HG03196 (cell line): Measurements from ENCODE around the gene TRAPPC2L.

ENCODE experiments used
- ATAC-seq: cut with Tn5 transposase; IDR thresholded peaks from one replicate; pipeline ENCODE4 v1.9.1; 2021; ENCODE audit not compliant: unreplicated experiment

Gene TRAPPC2L

DNA sequence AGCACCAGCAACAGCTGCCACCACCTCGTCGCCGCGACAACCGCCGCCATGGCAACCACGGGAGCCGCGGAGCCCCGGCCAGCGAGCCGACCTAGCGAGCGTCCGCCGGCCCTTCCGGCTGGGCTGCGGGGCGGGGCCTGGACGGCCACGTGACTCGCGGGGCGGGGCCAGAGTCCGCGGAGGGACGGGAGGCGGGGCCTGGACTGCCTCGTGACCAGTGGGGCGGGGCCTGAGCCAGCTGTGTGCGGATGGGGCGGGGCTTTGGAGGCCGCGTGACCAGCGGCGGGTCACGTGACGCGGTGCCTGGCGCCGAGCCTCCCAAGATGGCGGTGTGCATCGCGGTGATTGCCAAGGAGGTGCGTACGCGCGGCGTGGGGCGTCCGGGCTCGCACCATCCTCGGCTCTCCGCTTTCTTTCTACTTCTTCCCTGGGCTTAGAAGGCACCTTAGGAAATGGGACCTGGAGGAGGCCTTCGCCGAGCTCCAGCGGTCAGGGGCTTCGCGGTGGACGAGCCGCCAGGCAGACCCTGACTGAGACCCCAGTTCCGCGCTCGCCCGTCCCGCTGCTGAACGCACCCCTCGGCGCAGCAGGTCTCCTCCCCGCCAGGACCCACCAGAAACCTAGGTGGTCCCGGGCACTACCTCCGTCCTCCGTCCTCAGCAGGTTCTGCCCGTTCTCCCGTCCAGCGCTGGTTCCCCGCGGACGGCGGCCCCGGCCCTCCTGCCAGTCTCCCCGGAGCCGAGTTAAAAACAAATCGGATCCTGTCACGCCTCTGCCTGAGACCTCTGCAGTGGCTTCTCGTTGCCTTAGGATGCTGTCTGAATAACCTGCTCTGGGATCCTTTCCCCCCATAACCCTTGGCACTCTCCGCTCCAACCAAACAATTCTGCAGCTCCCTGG, at the start of gene TRAPPC2L, which contains the start of gene GALNS:
Gene TRAPPC2L (plus strand): TSS at position 300 of the 900 bp plus-strand sequence. CDS start 24 bp downstream, at position 324.
Gene GALNS (minus strand): TSS at position 120 of the 900 bp plus-strand sequence. CDS start 70 bp downstream, at position 50.
- ATAC-seq: peak; percentile 75

- no peak for ATAC-seq
Observed at GRCh38 chr16:88807142-88807625, 49.7 kb upstream of the TRAPPC2L start.

DNA sequence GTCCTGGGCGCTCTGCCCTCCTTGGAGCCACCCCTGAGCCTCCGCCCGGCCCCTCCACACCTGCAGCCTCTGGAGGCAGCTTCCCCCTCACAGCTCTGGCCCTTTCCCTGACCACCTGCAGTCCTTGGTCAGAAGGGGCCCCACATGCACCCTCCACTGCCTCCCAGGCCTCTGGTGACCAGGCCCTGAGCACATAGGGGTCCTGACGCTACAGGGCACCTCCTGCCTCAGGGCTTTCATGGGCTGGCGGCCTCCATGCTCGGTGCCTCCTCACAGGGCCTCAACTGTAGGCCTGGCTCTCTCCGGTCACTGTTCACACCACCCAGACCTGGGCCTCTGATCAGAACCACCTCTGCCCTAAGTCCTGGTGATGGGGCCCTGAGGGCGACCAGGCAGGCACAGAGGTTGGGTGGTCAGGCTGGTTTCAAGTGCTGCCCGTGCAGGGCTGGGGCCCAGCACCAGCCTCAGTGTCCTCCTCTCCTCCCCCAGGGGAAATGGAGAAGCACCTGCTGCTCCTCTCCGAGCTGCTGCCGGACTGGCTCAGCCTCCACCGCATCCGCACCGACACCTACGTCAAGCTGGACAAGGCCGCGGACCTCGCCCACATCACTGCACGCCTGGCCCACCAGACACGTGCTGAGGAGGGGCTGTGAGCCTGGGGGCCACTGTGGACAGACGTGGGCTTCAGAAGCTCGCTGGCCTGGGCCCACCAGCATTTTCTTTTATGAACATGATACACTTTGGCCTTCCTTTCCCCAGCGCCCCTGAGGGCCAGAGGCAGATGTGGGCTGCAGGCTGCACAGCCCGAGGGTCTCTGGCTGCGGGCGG, 49.1 kb upstream of the TRAPPC2L start:
- ATAC-seq: no peak

DNA sequence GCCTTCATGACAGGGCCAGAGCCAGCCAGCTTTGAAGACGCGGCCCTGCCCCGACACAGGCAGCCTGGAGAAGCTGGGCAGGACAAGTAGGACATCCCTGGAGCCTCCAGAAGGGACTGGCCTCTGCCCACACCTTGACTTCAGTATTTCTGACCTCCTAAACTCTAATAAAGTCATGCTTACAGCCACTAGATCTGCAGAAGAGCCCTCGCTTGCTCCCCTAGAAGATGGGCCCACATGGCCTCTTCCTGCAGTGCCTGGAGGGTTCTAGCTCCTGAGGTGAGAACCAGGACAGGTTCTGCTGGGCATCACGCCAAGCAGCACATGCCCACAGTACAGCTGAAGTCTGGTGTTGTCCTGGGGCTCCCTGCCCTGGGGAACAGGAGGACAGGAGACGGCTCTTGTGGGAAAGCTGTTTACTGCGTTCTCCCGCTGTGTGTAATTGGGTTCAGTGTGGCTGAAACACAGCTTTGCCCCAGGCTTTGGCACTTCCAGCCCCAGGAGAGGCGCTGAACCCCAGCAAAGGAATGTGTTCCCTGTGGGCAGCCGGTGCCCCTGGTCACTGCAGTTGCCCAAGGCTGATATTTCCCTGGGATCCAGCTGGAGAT, 47.8 kb upstream of the TRAPPC2L start:
- no peak for ATAC-seq

DNA sequence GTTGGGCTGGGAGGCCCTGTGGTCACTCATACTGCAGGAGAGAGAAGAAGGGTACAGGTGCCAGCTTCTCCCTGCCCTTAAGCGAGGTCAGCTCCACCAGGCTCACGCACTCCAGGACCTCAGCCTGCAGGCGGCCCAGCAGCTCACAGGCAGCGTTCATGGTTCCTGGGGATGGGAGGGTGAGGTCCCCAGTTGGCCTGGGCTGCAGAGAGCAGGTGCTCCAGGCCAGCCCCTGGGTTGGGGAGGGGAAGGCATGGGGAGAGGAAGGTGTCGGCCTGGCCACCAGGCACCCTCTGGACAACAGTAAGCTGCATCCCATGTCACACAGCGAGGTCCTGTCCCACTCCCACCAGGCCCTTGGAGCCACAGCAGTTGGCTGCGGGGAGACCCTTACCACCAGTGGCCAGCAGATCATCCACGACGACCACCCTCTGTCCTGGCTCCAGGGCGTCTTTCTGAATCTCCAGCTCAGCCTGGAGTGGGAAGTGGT, 47.2 kb upstream of the TRAPPC2L start:
- no peak for ATAC-seq

DNA sequence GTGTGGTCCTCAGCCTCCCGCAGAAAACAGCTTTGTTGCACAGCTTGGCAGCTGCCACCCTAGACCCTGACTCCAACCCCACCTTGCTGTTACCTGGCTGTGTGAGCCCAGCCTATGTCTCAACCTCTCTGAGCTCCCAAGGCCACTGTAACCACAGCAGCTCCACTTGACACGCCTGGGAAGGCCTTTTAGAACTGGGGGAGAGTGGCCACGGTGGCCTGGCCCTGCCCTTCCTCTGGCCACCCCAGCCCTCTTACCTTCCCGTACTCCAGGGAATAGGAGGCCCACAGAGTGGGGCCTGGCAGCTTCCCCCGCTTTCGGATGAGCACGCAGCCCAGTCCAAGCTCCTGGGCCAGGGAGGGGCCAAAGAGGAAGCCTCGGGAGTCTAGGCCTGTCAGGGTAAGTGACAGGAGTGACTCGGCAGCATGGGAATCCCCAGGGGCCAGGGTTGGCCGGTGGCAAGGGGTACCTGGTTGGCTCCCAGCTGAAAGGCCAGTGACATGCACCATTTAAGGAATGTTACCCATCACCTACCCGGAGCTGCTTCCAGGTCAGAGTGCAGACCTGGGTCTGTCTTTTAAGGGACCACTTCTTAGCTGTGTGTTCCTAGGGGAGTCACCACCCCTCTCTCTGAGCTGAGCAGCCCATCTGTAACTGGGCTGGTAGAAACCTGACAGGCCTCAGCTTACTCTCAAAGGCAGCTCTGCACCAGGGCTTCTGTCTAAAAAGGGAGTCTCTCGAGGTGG, 46.6 kb upstream of the TRAPPC2L start:
- ATAC-seq: no peak

DNA sequence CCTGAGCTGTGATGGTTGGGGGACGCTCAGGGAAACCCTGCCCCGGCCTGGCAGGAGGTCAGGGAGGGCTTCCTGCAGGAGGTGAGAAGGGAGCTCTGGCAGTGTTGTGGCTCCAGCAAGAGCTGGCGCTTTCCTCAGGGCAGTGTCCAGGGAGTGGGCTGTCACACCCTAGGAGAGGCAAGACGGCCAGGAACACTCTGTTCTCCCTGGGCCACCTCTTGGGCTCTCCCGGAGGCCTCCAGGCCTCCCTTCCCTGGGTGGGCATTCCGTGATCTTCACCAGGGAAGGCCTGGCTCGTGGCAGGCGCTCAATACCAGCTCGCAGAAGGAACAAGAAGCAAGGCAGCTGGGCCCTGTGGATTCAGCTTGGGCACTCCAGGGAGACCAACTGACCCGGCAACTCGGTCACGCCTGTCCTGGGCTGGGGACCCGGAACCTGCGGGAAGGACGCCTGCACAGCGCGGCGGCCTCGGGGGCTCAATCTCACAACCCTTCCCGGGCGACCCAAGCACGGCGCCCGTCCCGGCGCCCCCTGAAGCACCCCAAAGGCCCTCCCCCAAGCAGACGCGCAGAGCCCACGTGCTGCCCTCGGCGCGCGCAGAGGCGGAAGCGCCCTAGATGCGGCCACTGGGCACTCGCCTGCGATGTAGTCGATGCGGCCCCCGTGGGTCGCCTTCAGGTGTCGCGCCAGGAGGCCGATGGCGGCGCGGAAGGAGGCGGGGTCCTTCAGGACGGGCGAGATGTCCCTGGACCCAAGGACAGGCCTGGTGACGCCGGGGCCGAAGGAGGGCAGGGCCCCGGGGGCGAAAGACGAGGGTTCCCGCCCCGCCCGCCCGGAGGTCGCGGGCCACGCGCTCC, 45.8 kb upstream of the TRAPPC2L start:
- ATAC-seq: peak; percentile 42

DNA sequence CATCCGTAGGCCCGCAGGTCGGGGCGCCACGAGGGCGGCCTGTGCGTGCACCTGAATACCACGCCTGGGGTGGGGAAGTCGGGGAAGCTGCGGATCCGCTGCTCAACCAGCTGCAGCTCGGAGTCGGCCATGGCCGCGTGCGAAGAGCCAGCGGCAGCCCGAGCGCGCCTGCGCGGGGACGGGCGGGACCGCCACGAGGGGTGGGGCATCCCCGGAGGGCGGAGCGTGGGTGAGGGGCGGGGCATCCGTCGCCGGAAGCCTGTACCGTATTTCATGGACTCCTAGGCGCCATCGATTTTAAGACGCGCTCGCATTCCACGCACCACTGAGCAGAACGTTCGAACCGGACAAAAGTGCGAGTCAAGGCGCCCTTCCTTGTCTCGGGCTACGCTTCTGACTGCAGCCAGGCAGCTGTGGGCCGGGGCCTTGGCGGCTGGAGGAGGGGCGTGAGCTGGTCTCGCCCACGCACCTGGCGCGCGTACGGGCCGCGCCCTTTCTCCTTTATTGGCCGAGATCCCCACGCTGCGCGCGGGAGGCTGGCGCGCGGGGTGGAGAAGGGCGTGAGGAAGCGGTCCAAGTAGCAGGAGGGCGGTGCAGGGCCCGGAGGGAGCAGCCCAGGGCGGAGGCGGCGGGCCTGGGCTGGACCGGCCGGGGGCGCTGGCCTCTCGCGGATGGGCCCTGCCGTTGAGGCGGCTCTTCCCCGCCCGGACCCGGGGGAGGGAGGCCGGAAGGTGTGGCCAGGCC, 45.0 kb upstream of the TRAPPC2L start, which contains the start of gene APRT:
Gene APRT (minus strand): TSS at position 160 of the 744 bp plus-strand sequence. CDS start 29 bp downstream, at position 131.
- peak; percentile 48 for ATAC-seq

GRCh38 chr16:88812513-88813268, 44.2 kb upstream of the TRAPPC2L start:
- no peak for ATAC-seq

DNA sequence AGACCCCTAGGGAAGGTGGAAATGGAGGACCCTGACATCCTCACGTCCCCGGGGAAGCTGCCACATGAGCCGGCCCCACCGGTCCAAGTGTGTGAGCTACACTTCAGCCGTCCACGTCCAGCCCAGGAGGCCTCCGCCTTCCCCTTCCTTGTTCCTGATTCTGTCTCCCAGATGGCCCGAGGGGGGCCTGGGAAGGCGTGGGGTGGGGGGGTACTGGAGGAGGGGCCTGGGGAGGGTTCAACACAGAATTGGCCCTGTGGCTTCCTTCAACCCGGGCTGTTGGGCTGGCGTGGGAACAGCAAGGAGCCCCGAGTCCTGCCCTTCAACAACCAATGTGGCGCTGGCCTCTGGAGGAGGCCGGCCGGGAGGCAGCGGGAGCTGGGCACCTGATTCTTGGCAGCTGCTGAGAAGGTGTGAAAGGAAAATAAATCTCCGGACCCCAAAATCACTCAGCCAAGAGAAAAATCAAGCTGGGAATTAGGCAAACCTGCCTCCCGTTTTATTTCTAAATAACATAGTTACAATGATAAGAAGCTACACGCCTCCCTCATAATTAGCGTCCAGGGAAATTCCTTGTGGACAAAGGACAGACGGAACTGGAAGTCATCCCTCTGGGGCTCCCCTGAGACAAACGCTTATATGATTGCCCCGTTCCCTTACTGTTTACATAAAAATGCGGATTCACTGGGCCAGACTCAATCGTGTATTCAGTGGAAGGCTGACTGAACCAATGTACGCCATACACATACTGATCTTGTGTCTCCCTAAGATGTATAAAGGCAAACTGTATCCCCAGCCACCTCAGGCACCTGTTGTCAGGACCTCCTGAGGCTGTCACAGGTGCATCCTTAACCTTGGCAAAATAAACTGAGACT, 43.4 kb upstream of the TRAPPC2L start:
- ATAC-seq: no peak

DNA sequence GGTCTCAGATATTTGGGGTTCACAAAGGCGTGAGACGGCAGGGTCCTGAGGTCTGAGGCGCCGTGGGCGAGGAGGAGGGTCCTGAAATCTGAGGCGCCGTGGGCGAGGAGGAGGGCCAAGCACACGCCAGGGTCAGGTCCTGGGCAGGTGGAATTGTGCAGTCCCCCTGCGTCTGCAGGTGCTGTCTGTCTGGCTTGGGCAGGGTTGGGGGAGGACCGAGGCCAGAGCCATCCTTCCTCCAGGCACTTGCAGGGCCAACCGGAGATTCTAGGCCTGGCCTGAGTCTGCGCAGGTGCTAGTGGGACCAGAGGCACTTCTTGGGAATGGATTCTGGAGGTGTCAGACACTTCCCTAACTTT, 42.8 kb upstream of the TRAPPC2L start:
- no peak for ATAC-seq

- ATAC-seq: no peak
Observed at GRCh38 chr16:88815227-88815626, 41.7 kb upstream of the TRAPPC2L start.

GRCh38 chr16:88815901-88816589, 40.9 kb upstream of the TRAPPC2L start:
- no peak for ATAC-seq

GRCh38 chr16:88816736-88817535, 40.0 kb upstream of the TRAPPC2L start:
- ATAC-seq: no peak

DNA sequence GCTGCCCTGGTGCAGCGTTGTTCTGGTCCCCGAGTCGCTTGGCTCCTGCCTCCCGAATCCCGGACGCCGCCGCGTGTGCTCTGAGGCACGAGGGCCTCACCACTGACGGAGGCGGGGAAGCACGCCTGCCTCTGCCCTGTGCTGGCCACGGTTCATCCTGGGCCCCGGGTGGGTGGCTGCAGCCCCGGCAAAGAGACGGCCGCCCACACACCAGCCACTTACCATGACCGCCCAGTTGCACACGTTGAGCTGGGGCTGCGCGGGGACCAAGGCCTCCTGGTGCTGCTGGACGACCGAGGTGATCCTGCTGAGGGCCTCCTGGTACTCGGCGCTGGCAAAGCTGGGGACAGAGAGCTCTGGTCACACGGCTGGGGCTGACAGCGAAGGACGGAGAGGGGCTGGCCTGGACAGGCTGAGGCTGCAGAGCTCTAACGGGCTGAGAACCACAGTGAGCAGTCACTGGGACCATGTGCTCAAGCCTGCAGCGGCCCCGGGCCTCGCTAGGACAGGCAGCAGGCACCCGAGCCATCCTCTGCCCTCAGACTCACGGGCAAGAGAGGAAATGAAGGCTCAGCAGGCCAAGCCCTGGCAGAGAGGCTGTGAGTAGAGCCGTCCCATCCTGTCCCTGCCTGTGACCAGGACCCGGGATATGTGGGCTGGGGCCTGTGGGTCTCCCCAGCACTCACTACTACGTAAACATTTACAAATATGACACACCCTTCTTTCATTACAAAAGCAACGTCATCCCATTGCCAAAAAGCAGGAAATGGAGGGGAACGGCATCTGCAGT, 38.9 kb upstream of the TRAPPC2L start:
- ATAC-seq: no peak
